H7 (cell line): ENCODE measurements around the gene MOB4. TPM values are rescaled to one million over a fixed set of nuclear protein-coding genes. Genes with fewer than 3 reads are reported as not detected.
A peak's percentile ranks its signal among the peaks of the same experiment; 100 is the strongest.

Experiments used
- DNase-seq: peaks from one replicate; pipeline ENCODE4 v3.0.0; 2012
- H3K27me3 ChIP-seq: 2 replicates; pipeline ENCODE4 v1.6.0; 2011; ENCODE audit warnings: mild to moderate bottlenecking, low read length; ENCODE audit not compliant: control insufficient read depth, insufficient read depth
- H3K36me3 ChIP-seq: replicated peaks from 2 replicates; pipeline ENCODE4 v1.5.1; 2011; ENCODE audit warnings: low read length; ENCODE audit not compliant: control insufficient read depth, insufficient read depth
- H3K4me3 ChIP-seq: 2 replicates; pipeline ENCODE4 v1.5.1; 2011; ENCODE audit warnings: low read depth, mild to moderate bottlenecking, control low read depth, low read length, moderate library complexity; ENCODE audit not compliant: insufficient read depth
- total RNA-seq: library from RNA; depleted of rRNA; stranded (reverse); fragments of >200 nt; shearing (Covaris generic); gene quantifications from 2 replicates; pipeline ENCODE4 v1.2.3, GENCODE V29; 2014; rRNA removed

MOB4 gene
- total RNA-seq, 1 experiment from 2014 or later, result 59.2 TPM

GRCh38 chr2:197591339-197592072 lies 75.6 kb downstream of the MOB4 start:
- Histone ChIP-seq H3K36me3 (no peaks in the 10 kb centered on the region), H3K4me3 (no peak overlapping the region), H3K27me3 (no peaks in the 10 kb centered on the region)
- no peak for DNase-seq

GRCh38 chr2:197596766-197597165 lies 80.9 kb downstream of the MOB4 start:
- Histone ChIP-seq H3K27me3 (no peaks in the 10 kb centered on the region), H3K36me3 (no peaks in the 10 kb centered on the region), H3K4me3 (no peak overlapping the region)
- DNase-seq, result no peak

GRCh38 chr2:197597166-197597565 lies 81.3 kb downstream of the MOB4 start:
- Histone ChIP-seq H3K36me3 (no peaks in the 10 kb centered on the region), H3K4me3 (no peak overlapping the region), H3K27me3 (no peaks in the 10 kb centered on the region)
- DNase-seq, result no peak

- no peak overlapping the region for H3K4me3 ChIP-seq
- no peaks in the 10 kb centered on the region for H3K36me3 ChIP-seq
- H3K27me3 ChIP-seq, result no peaks in the 10 kb centered on the region
- DNase-seq, result no peak
These were observed 82.6 kb downstream of the MOB4 start for GRCh38 chr2:197598450-197598849.

- no peaks in the 10 kb centered on the region for H3K36me3 ChIP-seq
- no peaks in the 10 kb centered on the region for H3K27me3 ChIP-seq
- DNase-seq, result peak; percentile 77
- no peak overlapping the region for H3K4me3 ChIP-seq
These were observed 83.6 kb downstream of the MOB4 start for GRCh38 chr2:197599285-197599965.

- H3K27me3 ChIP-seq, result no peaks in the 10 kb centered on the region
- no peaks in the 10 kb centered on the region for H3K36me3 ChIP-seq
- H3K4me3 ChIP-seq, result no peak overlapping the region
- DNase-seq, result no peak
These were observed 84.4 kb downstream of the MOB4 start for GRCh38 chr2:197600306-197600705.

GRCh38 chr2:197601726-197602125 lies 85.9 kb downstream of the MOB4 start:
- no peaks in the 10 kb centered on the region for H3K36me3 ChIP-seq
- H3K27me3 ChIP-seq, result no peaks in the 10 kb centered on the region
- DNase-seq, result no peak
- H3K4me3 ChIP-seq, result no peak overlapping the region

Other genes with a start within 250 kb of the MOB4 start
- 0.76 and 3.2 TPM in 2 replicates for gene ANKRD44, start 205.3 kb upstream of the MOB4 start, total RNA-seq
- gene SF3B1, start 81.0 kb upstream of the MOB4 start, total RNA-seq, result 263 and 351 TPM in 2 replicates
- gene COQ10B, start 62.5 kb upstream of the MOB4 start, total RNA-seq, result 23.4 and 23.8 TPM in 2 replicates
- gene HSPD1, start 16.2 kb upstream of the MOB4 start, total RNA-seq, result 552 and 723 TPM in 2 replicates
- 208 and 213 TPM in 2 replicates for gene HSPE1, start 15.7 kb upstream of the MOB4 start, total RNA-seq
- 3.2 and 3.4 TPM in 2 replicates for gene RFTN2, start 159.5 kb downstream of the MOB4 start, total RNA-seq
- gene MARS2, start 189.3 kb downstream of the MOB4 start, total RNA-seq, result 26.5 and 28.1 TPM in 2 replicates